ENCODE measurements around the gene TSPAN5. TPM values are rescaled to one million over a fixed set of nuclear protein-coding genes. Genes with fewer than 3 reads are reported as not detected.

TSPAN5 gene
- total RNA-seq, 2 donors from 2014 or later, result 7.4 to 11.8 TPM

DNA sequence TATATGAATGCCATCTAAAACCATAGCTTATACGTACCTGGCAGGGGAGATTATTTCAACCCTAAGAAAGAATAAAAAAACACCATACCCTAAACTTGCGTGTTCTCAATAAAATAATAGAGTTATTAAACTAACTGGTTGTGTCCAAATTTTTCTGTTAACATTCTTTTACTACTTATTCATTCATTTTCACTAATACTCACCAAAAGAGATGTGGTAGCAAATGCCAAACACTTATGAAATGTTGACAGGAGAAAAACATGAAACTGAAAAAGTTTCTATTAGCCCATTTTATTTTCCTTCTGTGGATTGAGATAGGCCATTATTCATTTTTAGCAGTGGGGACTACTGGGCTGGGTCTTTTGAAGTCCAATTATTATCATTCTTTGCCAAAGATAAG, 102.0 kb downstream of the TSPAN5 start:
- H3K4me1 Mint-ChIP-seq, result peaks cover 31% of the 10 kb centered on the region
- H3K27ac ChIP-seq (ENCODE audit: low read depth, low read length), result no peak overlapping the region

GRCh38 chr4:98555798-98556445, 102.5 kb downstream of the TSPAN5 start:
- Histone ChIP-seq H3K4me3 (ENCODE audit: low read length) (no peak overlapping the region), H3K9me3 (ENCODE audit: control insufficient read depth, low read length) (no peaks in the 10 kb centered on the region), H3K27ac (ENCODE audit: low read depth, low read length) (no peak overlapping the region), H3K27me3 (ENCODE audit: control insufficient read depth, insufficient read depth, low read length, poor library complexity, severe bottlenecking) (no peaks in the 10 kb centered on the region), H3K36me3 (ENCODE audit: control insufficient read depth, insufficient read depth, low read length) (no peaks in the 10 kb centered on the region), H3K4me1 (ENCODE audit: control insufficient read depth, insufficient read depth, low read length) (no peaks in the 10 kb centered on the region), H3K9ac (ENCODE audit: extremely low read depth, low read length, poor library complexity, severe bottlenecking) (no peak overlapping the region)
- Mint-ChIP-seq H3K4me3 (no peak overlapping the region), H3K4me1 (peaks cover 31% of the 10 kb centered on the region), H3K27me3 (ENCODE audit: insufficient read depth) (no peaks in the 10 kb centered on the region), H3K9me3 (peaks cover under 1% of the 10 kb centered on the region), H3K27ac (no peak overlapping the region), H3K36me3 (ENCODE audit: low read depth) (no peaks in the 10 kb centered on the region)
- TF ChIP-seq, protein P1, sequence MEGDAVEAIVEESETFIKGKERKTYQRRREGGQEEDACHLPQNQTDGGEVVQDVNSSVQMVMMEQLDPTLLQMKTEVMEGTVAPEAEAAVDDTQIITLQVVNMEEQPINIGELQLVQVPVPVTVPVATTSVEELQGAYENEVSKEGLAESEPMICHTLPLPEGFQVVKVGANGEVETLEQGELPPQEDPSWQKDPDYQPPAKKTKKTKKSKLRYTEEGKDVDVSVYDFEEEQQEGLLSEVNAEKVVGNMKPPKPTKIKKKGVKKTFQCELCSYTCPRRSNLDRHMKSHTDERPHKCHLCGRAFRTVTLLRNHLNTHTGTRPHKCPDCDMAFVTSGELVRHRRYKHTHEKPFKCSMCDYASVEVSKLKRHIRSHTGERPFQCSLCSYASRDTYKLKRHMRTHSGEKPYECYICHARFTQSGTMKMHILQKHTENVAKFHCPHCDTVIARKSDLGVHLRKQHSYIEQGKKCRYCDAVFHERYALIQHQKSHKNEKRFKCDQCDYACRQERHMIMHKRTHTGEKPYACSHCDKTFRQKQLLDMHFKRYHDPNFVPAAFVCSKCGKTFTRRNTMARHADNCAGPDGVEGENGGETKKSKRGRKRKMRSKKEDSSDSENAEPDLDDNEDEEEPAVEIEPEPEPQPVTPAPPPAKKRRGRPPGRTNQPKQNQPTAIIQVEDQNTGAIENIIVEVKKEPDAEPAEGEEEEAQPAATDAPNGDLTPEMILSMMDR (conservative IDR thresholded peaks at IDR 0.05), result no peak
- no peak for DNase-seq
- WGBS, 2 experiments (ENCODE audit: insufficient coverage in 1 of 2, insufficient read length in 1 of 2), result 40 to 82% methylated on average over 2 to 10 of the region's 10 CpGs

More for the DNA sequence above, 102.0 kb downstream of the TSPAN5 start:
- Mint-ChIP-seq H3K9me3 (peaks cover 2% of the 10 kb centered on the region), H3K27ac (no peak overlapping the region), H3K27me3 (ENCODE audit: insufficient read depth) (no peaks in the 10 kb centered on the region), H3K4me3 (no peak overlapping the region), H3K36me3 (ENCODE audit: low read depth) (no peaks in the 10 kb centered on the region)
- TF ChIP-seq, protein P1 (conservative IDR thresholded peaks at IDR 0.05), result no peak
- H3K9me3 ChIP-seq (ENCODE audit: control insufficient read depth, low read length), result no peaks in the 10 kb centered on the region
- no peak overlapping the region for H3K9ac ChIP-seq (ENCODE audit: extremely low read depth, low read length, poor library complexity, severe bottlenecking)
- no peaks in the 10 kb centered on the region for H3K4me1 ChIP-seq (ENCODE audit: control insufficient read depth, insufficient read depth, low read length)
- 90 to 100% methylated on average over 2 of the region's 2 CpGs for WGBS, 2 experiments (ENCODE audit: insufficient coverage in 1 of 2, insufficient read length in 1 of 2)
- no peak overlapping the region for H3K4me3 ChIP-seq (ENCODE audit: low read length)
- H3K36me3 ChIP-seq (ENCODE audit: control insufficient read depth, insufficient read depth, low read length), result no peaks in the 10 kb centered on the region
- H3K27me3 ChIP-seq (ENCODE audit: control insufficient read depth, insufficient read depth, low read length, poor library complexity, severe bottlenecking), result no peaks in the 10 kb centered on the region
- no peak for DNase-seq

GRCh38 chr4:98546910-98547594, 111.4 kb downstream of the TSPAN5 start:
- Histone ChIP-seq H3K9me3 (ENCODE audit: control insufficient read depth, low read length) (no peaks in the 10 kb centered on the region), H3K4me1 (ENCODE audit: control insufficient read depth, insufficient read depth, low read length) (no peaks in the 10 kb centered on the region), H3K4me3 (ENCODE audit: low read length) (no peak overlapping the region), H3K27ac (ENCODE audit: low read depth, low read length) (peak overlapping the region; percentile 47), H3K9ac (ENCODE audit: extremely low read depth, low read length, poor library complexity, severe bottlenecking) (no peak overlapping the region), H3K36me3 (ENCODE audit: control insufficient read depth, insufficient read depth, low read length) (no peaks in the 10 kb centered on the region), H3K27me3 (ENCODE audit: control insufficient read depth, insufficient read depth, low read length, poor library complexity, severe bottlenecking) (no peaks in the 10 kb centered on the region)
- no peak overlapping the region for H3K4me3 Mint-ChIP-seq
- TF ChIP-seq, protein P1 (conservative IDR thresholded peaks at IDR 0.05), result peak; percentile 21
- H3K27me3 Mint-ChIP-seq (ENCODE audit: insufficient read depth), result no peaks in the 10 kb centered on the region
- H3K4me1 Mint-ChIP-seq, result no peaks in the 10 kb centered on the region
- no peak for DNase-seq
- H3K36me3 Mint-ChIP-seq (ENCODE audit: low read depth), result no peaks in the 10 kb centered on the region
- no peak overlapping the region for H3K27ac Mint-ChIP-seq
- 77 to 90% methylated on average over 7 to 17 of the region's 17 CpGs for WGBS, 2 experiments (ENCODE audit: insufficient coverage in 1 of 2, insufficient read length in 1 of 2)
- H3K9me3 Mint-ChIP-seq, result peaks cover 5% of the 10 kb centered on the region

All from endodermal cell (in vitro differentiated cells).